PC-3 (cell line): ENCODE data around the gene ZNF445. TPM values are rescaled to one million over a fixed set of nuclear protein-coding genes. Genes with fewer than 3 reads are reported as not detected.
"Not testable (repeated sequence)": the region's sequence is repeated elsewhere in the genome, so short reads cannot be mapped to it uniquely, and the experiment has no call there.

ENCODE experiments used
- ATAC-seq: fragments of 200-7000 bp; cut with Tn5 transposase; 2 replicates; pipeline ENCODE4 v1.9.1; 2020; ENCODE audit warnings: mild to moderate bottlenecking, moderate library complexity
- BruUV-seq: library from RNA; stranded (reverse); fragments of 400-500 nt; replicated peaks from 2 replicates; lab custom pipeline; 2021; lab: Mats Ljungman, UMichigan
- CTCF ChIA-PET: fragments of 300-600 bp; sonication (Branson Sonifier 250); formaldehyde crosslinking; loops from one replicate; lab custom pipeline; 2022; ENCODE audit warnings: antibody characterized with exemption; lab: Charles Lee
- POLR2A ChIA-PET: fragments of 300-600 bp; sonication (Branson Sonifier 250); formaldehyde crosslinking; loops from one replicate; lab custom pipeline; 2022; ENCODE audit warnings: antibody characterized with exemption; ENCODE audit not compliant: unreplicated experiment; lab: Charles Lee
- DNase-seq: peaks from one replicate; pipeline ENCODE4 v3.0.0-alpha.2; 2015
- H2AFZ ChIP-seq: fragments of 300-600 bp; sonication (generic); 2 replicates; pipeline ENCODE4 v1.6.0; 2016; ENCODE audit warnings: antibody characterized with exemption, low read length
- H3F3A ChIP-seq: fragments of 300-600 bp; sonication (generic); one replicate; pipeline ENCODE4 v1.6.0; 2017; ENCODE audit warnings: antibody characterized with exemption, low read length, control low read depth, mild to moderate bottlenecking; ENCODE audit not compliant: unreplicated experiment
- H3K27ac ChIP-seq: fragments of 300-600 bp; sonication (generic); 2 replicates; pipeline ENCODE4 v1.5.1; 2016; ENCODE audit warnings: mild to moderate bottlenecking, low read length
- H3K27me3 ChIP-seq: fragments of 300-600 bp; sonication (generic); 2 replicates; pipeline ENCODE4 v1.6.1; 2016; ENCODE audit warnings: low read length, mixed read lengths
- H3K36me3 ChIP-seq: fragments of 300-600 bp; sonication (generic); 2 replicates; pipeline ENCODE4 v1.6.1; 2016; ENCODE audit warnings: low read depth, mixed run types, low read length, mixed read lengths
- H3K4me1 ChIP-seq: fragments of 300-600 bp; sonication (generic); 2 replicates; pipeline ENCODE4 v1.5.1; 2016; ENCODE audit warnings: low read length; ENCODE audit not compliant: insufficient read depth
- H3K4me2 ChIP-seq: fragments of 300-600 bp; sonication (generic); 2 replicates; pipeline ENCODE4 v1.6.0; 2016; ENCODE audit warnings: low read length
- H3K4me3 ChIP-seq: fragments of 300-600 bp; sonication (generic); 2 replicates; pipeline ENCODE4 v1.5.1; 2016; ENCODE audit warnings: mild to moderate bottlenecking, low read length, mixed read lengths
- H3K79me2 ChIP-seq: fragments of 300-600 bp; sonication (generic); 2 replicates; pipeline ENCODE4 v1.6.1; 2017; ENCODE audit warnings: low read length, mixed read lengths
- H3K9ac ChIP-seq: fragments of 300-600 bp; sonication (generic); 2 replicates; pipeline ENCODE4 v1.6.0; 2016; ENCODE audit warnings: mild to moderate bottlenecking, low read length
- H3K9me2 ChIP-seq: fragments of 300-600 bp; sonication (generic); replicated peaks from 2 replicates; pipeline ENCODE4 v1.6.1; 2016; ENCODE audit warnings: mixed run types, low read length, mixed read lengths
- H3K9me3 ChIP-seq: fragments of 300-600 bp; sonication (generic); 2 replicates; pipeline ENCODE4 v1.6.1; 2016; ENCODE audit warnings: low read length, mixed read lengths
- H4K20me1 ChIP-seq: fragments of 300-600 bp; sonication (generic); 2 replicates; pipeline ENCODE4 v1.6.1; 2016; ENCODE audit warnings: low read length, mixed read lengths
- EZH2 ChIP-seq: fragments of 300-600 bp; sonication (generic); IDR thresholded peaks from one replicate; pipeline ENCODE4 v1.6.1; 2017; ENCODE audit warnings: antibody characterized with exemption, mild to moderate bottlenecking, low read length; ENCODE audit not compliant: unreplicated experiment
- EZH2phosphoT487 ChIP-seq: fragments of 300-600 bp; sonication (generic); IDR thresholded peaks from 2 replicates; pipeline ENCODE4 v1.6.1; 2018; ENCODE audit warnings: mild to moderate bottlenecking, antibody characterized with exemption, low read length, borderline replicate concordance
- intact Hi-C: fragments of 100-400 bp; cut with micrococcal nuclease; formaldehyde crosslinking; loops from 2 replicates; pipeline ENCODE4 v1.9.0; 2023
- total RNA-seq: library from RNA; depleted of rRNA; stranded (reverse); fragments of >200 nt; gene quantifications from 2 replicates; pipeline ENCODE4 v1.2.3, GENCODE V29; 2014
- TF ChIP-seq, protein P1 (sequence below): fragments of 300-600 bp; sonication (generic); conservative IDR thresholded peaks from 2 replicates; pipeline ENCODE4 v1.5.1; 2017; ENCODE audit warnings: antibody characterized with exemption, low read depth, mild to moderate bottlenecking, low read length

Gene ZNF445
- total RNA-seq, 1 experiment from 2014 or later = 8.2 TPM

DNA sequence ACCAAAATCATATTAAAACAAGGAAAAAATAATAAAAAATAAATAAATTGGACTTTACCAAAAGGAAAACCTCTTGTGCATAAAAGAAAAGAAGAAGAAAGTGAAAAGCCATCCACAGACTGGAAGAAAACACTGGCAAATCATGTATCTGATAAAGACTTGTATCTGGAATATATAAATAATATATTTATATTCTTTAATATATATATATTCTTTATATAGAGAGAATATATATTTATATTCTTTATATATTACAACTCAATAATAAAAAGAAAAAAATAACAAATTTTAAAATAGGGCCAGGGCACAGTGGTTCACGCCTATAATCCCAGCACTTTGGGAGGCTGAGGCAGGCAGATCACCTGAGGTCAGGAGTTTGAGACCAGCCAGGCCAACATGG is 27.1 kb upstream of the ZNF445 start:
- H2AFZ ChIP-seq = no peak overlapping the region
- H3K79me2 ChIP-seq = peaks cover 54% of the 10 kb centered on the region
- BruUV-seq = no TSS peak
- no peak overlapping the region for H3K9ac ChIP-seq
- ATAC-seq = no peak
- intact Hi-C loops = no loop called here
- no peak overlapping the region for H3K4me2 ChIP-seq
- 0 out of 2 replicates have a peak, but pooled peaks cover 3% of the 10 kb centered on the region for H4K20me1 ChIP-seq
- peaks cover 68% of the 10 kb centered on the region for H3K36me3 ChIP-seq
- H3K4me3 ChIP-seq = no peak overlapping the region
- no peaks in the 10 kb centered on the region for H3K9me2 ChIP-seq
- POLR2A ChIA-PET = no interaction called here
- no peaks in the 10 kb centered on the region for H3K27me3 ChIP-seq
- peaks cover 28% of the 10 kb centered on the region for H3K9me3 ChIP-seq
- peaks cover 5% of the 10 kb centered on the region for H3K4me1 ChIP-seq
- CTCF ChIA-PET = no interaction called here
- TF ChIP-seq, protein P1, sequence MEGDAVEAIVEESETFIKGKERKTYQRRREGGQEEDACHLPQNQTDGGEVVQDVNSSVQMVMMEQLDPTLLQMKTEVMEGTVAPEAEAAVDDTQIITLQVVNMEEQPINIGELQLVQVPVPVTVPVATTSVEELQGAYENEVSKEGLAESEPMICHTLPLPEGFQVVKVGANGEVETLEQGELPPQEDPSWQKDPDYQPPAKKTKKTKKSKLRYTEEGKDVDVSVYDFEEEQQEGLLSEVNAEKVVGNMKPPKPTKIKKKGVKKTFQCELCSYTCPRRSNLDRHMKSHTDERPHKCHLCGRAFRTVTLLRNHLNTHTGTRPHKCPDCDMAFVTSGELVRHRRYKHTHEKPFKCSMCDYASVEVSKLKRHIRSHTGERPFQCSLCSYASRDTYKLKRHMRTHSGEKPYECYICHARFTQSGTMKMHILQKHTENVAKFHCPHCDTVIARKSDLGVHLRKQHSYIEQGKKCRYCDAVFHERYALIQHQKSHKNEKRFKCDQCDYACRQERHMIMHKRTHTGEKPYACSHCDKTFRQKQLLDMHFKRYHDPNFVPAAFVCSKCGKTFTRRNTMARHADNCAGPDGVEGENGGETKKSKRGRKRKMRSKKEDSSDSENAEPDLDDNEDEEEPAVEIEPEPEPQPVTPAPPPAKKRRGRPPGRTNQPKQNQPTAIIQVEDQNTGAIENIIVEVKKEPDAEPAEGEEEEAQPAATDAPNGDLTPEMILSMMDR = no peak
- TF ChIP-seq EZH2 (no peak), EZH2phosphoT487 (no peak)
- no peaks in the 10 kb centered on the region for H3F3A ChIP-seq
- no peak for DNase-seq
- H3K27ac ChIP-seq = no peak overlapping the region

DNA sequence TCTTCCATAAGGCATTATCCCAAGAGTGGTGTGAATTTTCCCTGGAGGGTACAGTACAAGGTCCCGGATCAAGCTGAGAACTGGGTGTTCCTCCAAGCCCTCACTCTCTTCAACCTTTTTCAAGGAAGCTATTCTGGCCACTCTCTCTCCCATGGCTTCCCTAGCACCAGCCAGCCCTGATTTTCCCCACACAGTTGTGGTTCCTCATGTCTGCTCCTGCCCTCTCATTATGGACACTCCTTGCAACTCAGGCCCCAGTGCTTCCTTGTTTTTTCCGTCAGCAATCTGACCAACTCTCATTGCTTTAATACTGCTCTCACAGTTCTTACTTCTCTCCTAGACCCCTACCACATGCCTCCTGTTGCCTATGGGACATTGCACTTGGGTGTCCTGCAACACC is 25.7 kb upstream of the ZNF445 start:
- peaks cover 37% of the 10 kb centered on the region for H3K9me3 ChIP-seq
- H3K4me1 ChIP-seq, H2AFZ ChIP-seq, H3F3A ChIP-seq, H3K27me3 ChIP-seq, POLR2A ChIA-PET, H3K27ac ChIP-seq, ATAC-seq, H4K20me1 ChIP-seq, H3K9me2 ChIP-seq, H3K4me3 ChIP-seq, DNase-seq, H3K4me2 ChIP-seq, H3K9ac ChIP-seq, CTCF ChIA-PET, intact Hi-C loops, BruUV-seq: not testable (repeated sequence)
- H3K36me3 ChIP-seq = peaks cover 81% of the 10 kb centered on the region
- peaks cover 40% of the 10 kb centered on the region for H3K79me2 ChIP-seq

DNA sequence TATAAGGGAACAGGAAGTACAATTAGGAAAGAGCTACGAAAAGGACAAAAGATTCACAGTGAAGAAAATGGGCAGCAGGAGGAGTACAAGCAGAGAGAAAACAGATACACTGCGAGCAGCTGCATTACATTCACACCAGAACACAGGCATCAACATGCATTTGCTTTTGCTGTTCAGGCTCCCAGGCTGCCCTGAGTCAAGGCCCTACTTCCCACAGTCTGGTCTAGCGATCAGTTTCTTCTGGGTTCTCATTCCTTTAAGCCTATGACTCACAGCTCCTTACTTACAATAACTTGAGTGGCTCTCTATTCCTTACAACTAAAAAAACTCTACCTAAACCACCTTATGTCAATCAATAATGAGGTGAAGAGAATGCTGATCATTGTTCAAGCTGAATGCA is 24.5 kb upstream of the ZNF445 start:
- no peak overlapping the region for H3K4me2 ChIP-seq
- TF ChIP-seq, protein P1 = no peak
- TF ChIP-seq EZH2phosphoT487 (no peak), EZH2 (no peak)
- no peak overlapping the region for H3K4me3 ChIP-seq
- BruUV-seq = no TSS peak
- ChIA-PET POLR2A (no interaction called here), CTCF (no interaction called here)
- H3K9me3 ChIP-seq = peaks cover 37% of the 10 kb centered on the region
- H3K79me2 ChIP-seq = peaks cover 29% of the 10 kb centered on the region
- no peak overlapping the region for H2AFZ ChIP-seq
- peaks cover 81% of the 10 kb centered on the region for H3K36me3 ChIP-seq
- H4K20me1 ChIP-seq = no peaks in the 10 kb centered on the region
- H3K27ac ChIP-seq = no peak overlapping the region
- H3F3A ChIP-seq = no peaks in the 10 kb centered on the region
- no peak overlapping the region for H3K9ac ChIP-seq
- intact Hi-C loops = no loop called here
- no peaks in the 10 kb centered on the region for H3K27me3 ChIP-seq
- H3K4me1 ChIP-seq = no peaks in the 10 kb centered on the region
- ATAC-seq (no peak), DNase-seq (no peak)
- H3K9me2 ChIP-seq = no peaks in the 10 kb centered on the region

DNA sequence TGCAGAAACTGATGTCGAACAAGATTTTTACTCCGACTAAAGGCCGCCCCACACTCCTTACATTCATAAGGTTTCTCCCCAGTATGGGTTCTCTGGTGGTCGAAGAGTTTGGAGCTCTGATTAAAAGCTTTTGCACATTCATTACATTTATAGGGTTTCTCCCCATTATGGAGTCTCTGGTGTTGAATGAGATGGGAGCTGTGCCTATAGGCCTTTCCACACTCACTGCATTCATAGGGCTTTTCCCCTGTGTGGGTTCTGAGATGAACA is 22.4 kb upstream of the ZNF445 start:
- H4K20me1 ChIP-seq, H3K4me1 ChIP-seq, DNase-seq, H3K79me2 ChIP-seq, H3K27ac ChIP-seq, H3K4me2 ChIP-seq, intact Hi-C loops, H2AFZ ChIP-seq, H3K4me3 ChIP-seq, ATAC-seq, H3K9ac ChIP-seq, H3K9me2 ChIP-seq, H3K27me3 ChIP-seq, POLR2A ChIA-PET, BruUV-seq, H3F3A ChIP-seq, CTCF ChIA-PET: not testable (repeated sequence)
- H3K36me3 ChIP-seq = peaks cover 69% of the 10 kb centered on the region
- peaks cover 33% of the 10 kb centered on the region for H3K9me3 ChIP-seq
